Measurements from ENCODE around the gene JUNB.

JUNB gene

GRCh38 chr19:12774588-12775555, 16.4 kb upstream of the JUNB start, which contains the start of gene HOOK2:
TSS of gene HOOK2 (minus strand) at chr19:12775552. CDS start at chr19:12775449, 103 bp downstream.
- H3K9me2 ChIP-seq (replicated peaks; ENCODE audit: low read depth, low read length) = no peaks in the 10 kb centered on the region
- peak within 1 kb of the TSS; percentile 96 for H3K4me2 ChIP-seq (ENCODE audit: low read depth, low read length, poor library complexity, severe bottlenecking)
- no peaks in the 10 kb centered on the region for H3K36me3 ChIP-seq (ENCODE audit: insufficient read depth, low read length)
- H3K4me3 ChIP-seq (ENCODE audit: low read length, poor library complexity, severe bottlenecking) = peak within 1 kb of the TSS; percentile 86
- no peaks in the 10 kb centered on the region for H4K20me1 ChIP-seq (ENCODE audit: insufficient read depth, low read length, poor library complexity, severe bottlenecking)
- H3K79me2 ChIP-seq (ENCODE audit: insufficient read depth, low read length) = no peaks in the 10 kb centered on the region
- TF ChIP-seq, protein P1, sequence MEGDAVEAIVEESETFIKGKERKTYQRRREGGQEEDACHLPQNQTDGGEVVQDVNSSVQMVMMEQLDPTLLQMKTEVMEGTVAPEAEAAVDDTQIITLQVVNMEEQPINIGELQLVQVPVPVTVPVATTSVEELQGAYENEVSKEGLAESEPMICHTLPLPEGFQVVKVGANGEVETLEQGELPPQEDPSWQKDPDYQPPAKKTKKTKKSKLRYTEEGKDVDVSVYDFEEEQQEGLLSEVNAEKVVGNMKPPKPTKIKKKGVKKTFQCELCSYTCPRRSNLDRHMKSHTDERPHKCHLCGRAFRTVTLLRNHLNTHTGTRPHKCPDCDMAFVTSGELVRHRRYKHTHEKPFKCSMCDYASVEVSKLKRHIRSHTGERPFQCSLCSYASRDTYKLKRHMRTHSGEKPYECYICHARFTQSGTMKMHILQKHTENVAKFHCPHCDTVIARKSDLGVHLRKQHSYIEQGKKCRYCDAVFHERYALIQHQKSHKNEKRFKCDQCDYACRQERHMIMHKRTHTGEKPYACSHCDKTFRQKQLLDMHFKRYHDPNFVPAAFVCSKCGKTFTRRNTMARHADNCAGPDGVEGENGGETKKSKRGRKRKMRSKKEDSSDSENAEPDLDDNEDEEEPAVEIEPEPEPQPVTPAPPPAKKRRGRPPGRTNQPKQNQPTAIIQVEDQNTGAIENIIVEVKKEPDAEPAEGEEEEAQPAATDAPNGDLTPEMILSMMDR (conservative IDR thresholded peaks at IDR 0.05; ENCODE audit: low read length) = no peak
- no peak for TF ChIP-seq EZH2phosphoT487 (IDR thresholded peaks at IDR 0.05; ENCODE audit: borderline replicate concordance)
- H3K9ac ChIP-seq (ENCODE audit: low read depth, low read length, poor library complexity, severe bottlenecking) = peak within 1 kb of the TSS; percentile 76
- peaks cover 27% of the 10 kb centered on the region for H3K4me1 ChIP-seq (ENCODE audit: insufficient read depth, low read length, poor library complexity, severe bottlenecking)
- H2AFZ ChIP-seq (ENCODE audit: low read length) = peak within 1 kb of the TSS; percentile 94
- no peaks in the 10 kb centered on the region for H3K9me3 ChIP-seq (ENCODE audit: insufficient read depth, low read depth, low read length)
- H3F3A ChIP-seq (ENCODE audit: low read depth) = no peaks in the 10 kb centered on the region
- H3K27me3 ChIP-seq (ENCODE audit: insufficient read depth, low read length, poor library complexity, severe bottlenecking) = no peaks in the 10 kb centered on the region

DNA sequence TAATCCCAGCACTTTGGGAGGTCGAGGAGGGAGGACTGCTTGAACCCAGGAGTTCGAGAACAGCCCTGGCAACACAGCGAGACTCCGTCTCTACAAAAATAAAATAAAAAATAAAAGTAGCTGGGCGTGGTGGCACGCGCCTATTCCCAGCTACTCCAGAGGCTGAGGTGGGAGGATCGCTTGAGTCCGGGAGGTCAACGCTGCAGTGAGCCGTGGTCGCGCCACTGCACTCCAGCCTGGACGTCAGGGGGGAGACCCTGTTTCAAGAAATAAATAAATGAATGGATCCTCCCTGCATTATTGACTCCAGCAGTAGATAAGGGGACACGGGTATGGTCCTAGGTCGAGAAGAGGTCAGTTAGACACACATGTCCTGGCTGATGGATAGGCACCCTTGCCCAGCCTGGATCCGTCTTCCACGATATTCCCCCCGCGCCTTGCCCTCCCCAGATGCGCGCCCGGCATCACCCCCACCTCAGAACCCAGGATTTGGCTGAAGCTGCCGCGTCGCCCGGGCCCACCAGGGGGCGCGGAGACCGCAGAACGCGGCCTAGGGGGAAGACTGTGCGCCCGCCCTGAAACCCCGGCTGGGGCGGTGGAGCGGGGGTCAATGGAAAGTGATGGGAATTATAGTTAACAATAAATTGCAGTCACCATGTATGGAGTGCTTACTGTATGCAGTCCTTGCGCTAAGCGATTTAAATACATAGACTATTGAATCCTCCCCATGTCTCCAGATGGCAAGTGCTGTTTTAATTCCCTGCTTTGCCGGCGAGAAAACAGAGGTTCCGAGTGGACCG, 13.9 kb upstream of the JUNB start:
- Histone ChIP-seq H3K79me2 (ENCODE audit: insufficient read depth, low read length) (no peaks in the 10 kb centered on the region), H3K4me2 (ENCODE audit: low read depth, low read length, poor library complexity, severe bottlenecking) (peak overlapping the region; percentile 98), H3K9me2 (replicated peaks; ENCODE audit: low read depth, low read length) (no peaks in the 10 kb centered on the region), H3K9ac (ENCODE audit: low read depth, low read length, poor library complexity, severe bottlenecking) (peak overlapping the region; percentile 79), H3K9me3 (ENCODE audit: insufficient read depth, low read depth, low read length) (no peaks in the 10 kb centered on the region), H3K4me3 (ENCODE audit: low read length, poor library complexity, severe bottlenecking) (peak overlapping the region; percentile 79), H4K20me1 (ENCODE audit: insufficient read depth, low read length, poor library complexity, severe bottlenecking) (no peaks in the 10 kb centered on the region), H3F3A (ENCODE audit: low read depth) (no peaks in the 10 kb centered on the region), H3K27me3 (ENCODE audit: insufficient read depth, low read length, poor library complexity, severe bottlenecking) (no peaks in the 10 kb centered on the region), H2AFZ (ENCODE audit: low read length) (peak overlapping the region; percentile 88), H3K36me3 (ENCODE audit: insufficient read depth, low read length) (no peaks in the 10 kb centered on the region), H3K4me1 (ENCODE audit: insufficient read depth, low read length, poor library complexity, severe bottlenecking) (peaks cover 31% of the 10 kb centered on the region)
- no peak for TF ChIP-seq EZH2phosphoT487 (IDR thresholded peaks at IDR 0.05; ENCODE audit: borderline replicate concordance)
- TF ChIP-seq, protein P1 (conservative IDR thresholded peaks at IDR 0.05; ENCODE audit: low read length) = peak; percentile 95

DNA sequence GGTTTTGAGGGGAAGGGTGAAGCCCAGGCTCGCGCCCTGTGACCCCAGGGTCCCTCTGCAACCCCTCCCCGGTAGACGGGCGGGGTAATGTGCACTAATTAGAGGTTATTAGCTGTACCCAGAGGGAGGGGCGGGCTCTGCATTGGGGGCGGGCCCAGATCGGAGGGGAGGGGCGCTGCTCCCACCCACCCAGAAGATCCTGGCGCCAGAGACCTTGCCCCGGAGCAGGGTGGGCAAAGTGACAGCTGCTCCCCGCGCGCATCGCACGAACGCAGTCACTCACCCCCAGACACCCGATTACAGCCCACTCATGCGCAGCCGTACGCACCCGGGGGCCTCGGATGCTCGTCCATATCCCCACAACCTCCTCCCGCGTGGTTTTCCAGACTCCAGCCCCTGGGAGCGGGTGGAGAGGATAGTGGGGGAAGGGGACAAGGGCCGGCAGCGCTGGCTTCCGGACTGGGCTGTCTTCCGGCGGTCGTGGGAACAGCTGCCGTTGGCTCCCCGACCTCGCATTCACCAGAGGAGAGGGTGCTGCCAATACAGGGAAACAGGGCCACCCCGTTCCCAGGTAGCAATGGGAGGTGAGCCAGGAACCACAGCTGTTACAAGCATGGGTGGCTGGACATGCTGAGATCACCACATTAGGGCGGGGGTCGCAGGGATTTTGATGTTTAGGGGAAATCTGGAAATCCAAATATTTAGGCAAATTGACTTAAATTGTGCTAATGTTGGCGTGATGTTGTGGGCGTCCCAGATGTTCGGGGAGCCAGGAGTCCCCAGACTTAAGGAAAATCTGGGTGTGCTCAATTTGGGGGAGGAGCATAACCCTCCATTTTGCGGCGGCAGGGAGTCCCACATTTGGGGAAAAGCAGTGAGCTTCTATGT, 13.0 kb upstream of the JUNB start:
- Histone ChIP-seq H3K9me2 (replicated peaks; ENCODE audit: low read depth, low read length) (no peaks in the 10 kb centered on the region), H2AFZ (ENCODE audit: low read length) (peak overlapping the region; percentile 88), H3F3A (ENCODE audit: low read depth) (no peaks in the 10 kb centered on the region), H3K4me3 (ENCODE audit: low read length, poor library complexity, severe bottlenecking) (peak overlapping the region; percentile 79), H3K9ac (ENCODE audit: low read depth, low read length, poor library complexity, severe bottlenecking) (peak overlapping the region; percentile 79), H4K20me1 (ENCODE audit: insufficient read depth, low read length, poor library complexity, severe bottlenecking) (no peaks in the 10 kb centered on the region), H3K36me3 (ENCODE audit: insufficient read depth, low read length) (no peaks in the 10 kb centered on the region), H3K4me1 (ENCODE audit: insufficient read depth, low read length, poor library complexity, severe bottlenecking) (peaks cover 36% of the 10 kb centered on the region), H3K4me2 (ENCODE audit: low read depth, low read length, poor library complexity, severe bottlenecking) (peak overlapping the region; percentile 98), H3K9me3 (ENCODE audit: insufficient read depth, low read depth, low read length) (no peaks in the 10 kb centered on the region), H3K27me3 (ENCODE audit: insufficient read depth, low read length, poor library complexity, severe bottlenecking) (no peaks in the 10 kb centered on the region), H3K79me2 (ENCODE audit: insufficient read depth, low read length) (no peaks in the 10 kb centered on the region)
- TF ChIP-seq, protein P1 (conservative IDR thresholded peaks at IDR 0.05; ENCODE audit: low read length) = no peak
- no peak for TF ChIP-seq EZH2phosphoT487 (IDR thresholded peaks at IDR 0.05; ENCODE audit: borderline replicate concordance)
